K562 (cell line): ENCODE results near the gene GPR119. TPM values are rescaled to one million over a fixed set of nuclear protein-coding genes. Genes with fewer than 3 reads are reported as not detected.

ENCODE experiments used
- ATAC-seq: fragments of 200-7000 bp; cut with Tn5 transposase; 3 replicates; pipeline ENCODE4 v1.9.1; 2020; ENCODE audit warnings: moderate library complexity
- Bru-seq: library from RNA; stranded (reverse); fragments of 400-500 nt; gene quantifications from one replicate; lab custom pipeline; 2021; lab: Mats Ljungman, UMichigan
- BruChase-seq, 2 experiments: library from RNA; stranded (reverse); fragments of 400-500 nt; gene quantifications; one replicate each; lab custom pipeline; 2021; lab: Mats Ljungman, UMichigan
- BruUV-seq: library from RNA; stranded (reverse); fragments of 400-500 nt; replicated peaks from 2 replicates; lab custom pipeline; 2021; lab: Mats Ljungman, UMichigan
- CTCF ChIA-PET: fragments of 300-600 bp; formaldehyde crosslinking; extraction: SDS; loops from one replicate; lab custom pipeline; 2021; ENCODE audit warnings: low intra/inter-chr PET ratio; lab: Yijun Ruan, JAX
- POLR2A ChIA-PET: fragments of 300-600, 350-650 bp; sonication (Branson Sonifier 250); formaldehyde crosslinking; extraction: SDS; loops from one replicate; lab custom pipeline; 2021; ENCODE audit warnings: antibody characterized with exemption, inconsistent platforms; lab: Yijun Ruan, JAX
- DNase-seq, 4 experiments: peaks; one replicate each; pipeline versions ENCODE4 v3.0.0 to v3.0.0-alpha.2; 2011 to 2018; ENCODE audit warnings: low spot score in 3 of 4, mixed read lengths in 3 of 4; ENCODE audit errors: extremely low read depth in 1 of 4
- FAIRE-seq: peaks from 2 replicates; lab custom pipeline; 2011; peaks lifted over from hg19 to GRCh38; lab: Jason Lieb, UNC
- H2AFZ ChIP-seq: 2 replicates; pipeline ENCODE4 v1.6.0; 2011; ENCODE audit warnings: low read depth, low read length, control low read depth, inconsistent platforms
- H3K27ac ChIP-seq: fragments of 200-600 bp; 3 replicates; pipeline ENCODE4 v1.8.0; 2011; ENCODE audit warnings: low read depth, mild to moderate bottlenecking, control low read depth, inconsistent platforms, low read length, moderate library complexity, mixed read lengths; ENCODE audit errors: extremely low read depth
- H3K27me3 ChIP-seq, 2 experiments: fragments of 300-600 bp in 1 of 2; 2 replicates in 1 of 2; 3 replicates in 1 of 2; pipeline versions ENCODE4 v1.6.0 to v1.8.0; 2011; ENCODE audit warnings: inconsistent platforms in 2 of 2, low read length in 2 of 2, mild to moderate bottlenecking in 1 of 2, mixed read lengths in 1 of 2, moderate library complexity in 1 of 2; ENCODE audit not compliant: control insufficient read depth in 2 of 2, insufficient read depth in 2 of 2
- H3K36me3 ChIP-seq: fragments of 300-600 bp; 3 replicates; pipeline ENCODE4 v1.8.0; 2011; ENCODE audit warnings: mild to moderate bottlenecking, low read length, inconsistent platforms; ENCODE audit not compliant: control insufficient read depth, insufficient read depth
- H3K4me1 ChIP-seq, 2 experiments: fragments of 200-600 bp in 1 of 2; replicated peaks in 1 of 2; 2 replicates in 1 of 2; 3 replicates in 1 of 2; pipeline versions ENCODE4 v1.5.1 to v1.8.0; 2011; ENCODE audit warnings: inconsistent platforms in 2 of 2, low read length in 2 of 2, mild to moderate bottlenecking in 1 of 2, mixed read lengths in 1 of 2, moderate library complexity in 1 of 2; ENCODE audit not compliant: control insufficient read depth in 2 of 2, insufficient read depth in 2 of 2
- H3K4me2 ChIP-seq: 2 replicates; pipeline ENCODE4 v1.6.1; 2011; ENCODE audit warnings: low read length, control low read depth, inconsistent platforms, mixed read lengths; ENCODE audit not compliant: insufficient read depth
- H3K4me3 ChIP-seq: fragments of 200-600 bp; sonication (generic), shearing (Covaris generic); 2 replicates; pipeline ENCODE4 v1.5.1; 2016; ENCODE audit warnings: control low read depth, inconsistent platforms
- H3K79me2 ChIP-seq: fragments of 200-600 bp; 3 replicates; pipeline ENCODE4 v1.8.0; 2011; ENCODE audit warnings: low read length, inconsistent platforms; ENCODE audit not compliant: control insufficient read depth, insufficient read depth
- H3K9ac ChIP-seq, 2 experiments: 2 replicates each; pipeline versions ENCODE4 v1.6.0 to v1.6.1; 2011; ENCODE audit warnings: low read depth in 2 of 2, low read length in 2 of 2, control low read depth in 1 of 2, inconsistent platforms in 1 of 2, mild to moderate bottlenecking in 1 of 2, mixed read lengths in 1 of 2; ENCODE audit not compliant: insufficient read depth in 1 of 2
- H3K9me1 ChIP-seq: one replicate; pipeline ENCODE4 v1.6.0; 2011; ENCODE audit warnings: inconsistent platforms, mild to moderate bottlenecking, low read length, moderate library complexity; ENCODE audit not compliant: control insufficient read depth, insufficient read depth
- H3K9me3 ChIP-seq: replicated peaks from 2 replicates; pipeline ENCODE4 v1.5.1; 2011; ENCODE audit warnings: low read depth, low read length, inconsistent platforms; ENCODE audit not compliant: control insufficient read depth, insufficient read depth
- H4K20me1 ChIP-seq: replicated peaks from 2 replicates; pipeline ENCODE4 v1.6.1; 2011; ENCODE audit warnings: low read length, inconsistent platforms, mixed read lengths; ENCODE audit not compliant: control insufficient read depth, insufficient read depth
- HMG20A ChIP-seq: fragments of 450-650 bp; formaldehyde crosslinking; conservative IDR thresholded peaks from 2 replicates; pipeline ENCODE4 v1.4.0; 2020; ENCODE audit warnings: mild to moderate bottlenecking, mixed read lengths
- MLLT1 ChIP-seq, 2 experiments: fragments of 450-650 bp; IDR thresholded peaks; 2 replicates each; pipeline ENCODE4 v1.6.1; 2016
- NFATC3 ChIP-seq: fragments of 450-650 bp; IDR thresholded peaks from 2 replicates; pipeline ENCODE4 v1.6.1; 2017; ENCODE audit warnings: mild to moderate bottlenecking
- POLR2A ChIP-seq: fragments of 450-650 bp; conservative IDR thresholded peaks from 2 replicates; pipeline ENCODE4 v1.6.1; 2016
- PURB ChIP-seq: sonication (generic); formaldehyde crosslinking; IDR thresholded peaks from 2 replicates; pipeline ENCODE4 v1.9.0; 2021; ENCODE audit warnings: low read depth, mild to moderate bottlenecking, missing genetic modification reagents
- SMC3 ChIP-seq: conservative IDR thresholded peaks from 2 replicates; pipeline ENCODE4 v1.6.1; 2011; ENCODE audit warnings: low read depth, low read length, improper control_type of control experiment; ENCODE audit not compliant: insufficient read depth
- ZBTB5 ChIP-seq: fragments of 450-650 bp; IDR thresholded peaks from 2 replicates; pipeline ENCODE4 v1.6.1; 2017; ENCODE audit warnings: antibody characterized with exemption
- WGBS: fragments of 100-300 bp; shearing (Covaris generic); methylation state at CpG from one replicate; pipeline ENCODE4 v1.1.6; 2016; ENCODE audit warnings: low coverage, mixed read lengths; ENCODE audit not compliant: insufficient coverage; ENCODE audit errors: missing lambda C conversion rate; 5-methylcytosine and 5-hydroxymethylcytosine counted together
- in situ Hi-C: fragments of 300-500 bp; cut with MboI; formaldehyde crosslinking; loops from 4 replicates; pipeline ENCODE4 v1.15.0; 2018; ENCODE audit warnings: inconsistent platforms, mixed read lengths
- intact Hi-C: fragments of 100-400 bp; cut with micrococcal nuclease; formaldehyde crosslinking; loops from 2 replicates; pipeline ENCODE4 v1.14.2; 2022
- long read RNA-seq, 3 experiments: library from polyadenylated mRNA in 2 of 3; library from RNA in 1 of 3; unstranded in 2 of 3; stranded (forward) in 1 of 3; transcript quantifications; one replicate each; pipeline ENCODE4 v2.0.0, GENCODE V29; 2019 to 2022
- polyA minus RNA-seq, 3 experiments: library from RNA; depleted of rRNA, polyadenylated mRNA; stranded (reverse); fragments of >200 nt; gene quantifications; 2 replicates each; pipeline ENCODE4 v1.2.3, GENCODE V29; 2011
- polyA plus RNA-seq, 8 experiments: library from polyadenylated mRNA; depleted of rRNA in 4 of 8; stranded (reverse) in 5 of 8; unstranded in 3 of 8; fragments of >200 nt; fragmentation: Nextera tagmentation in 2 of 8; fragmentation: Illumina TruSeq in 1 of 8; extraction: Ambion mirVana in 2 of 8; extraction: Trizol in 1 of 8; gene quantifications; 2 replicates each; pipeline versions ENCODE4 v1.2.1 to v1.2.3, GENCODE V29; 2011 to 2014; ENCODE audit warnings: inconsistent platforms in 1 of 8, missing spikeins in 1 of 8
- total RNA-seq, 7 experiments: library from RNA; depleted of rRNA in 6 of 7; stranded (reverse); fragments of >200 nt in 6 of 7; fragmentation: Illumina TruSeq in 2 of 7; extraction: Trizol in 2 of 7; gene quantifications; 2 replicates each; pipeline versions ENCODE4 v1.2.1 to v1.2.3, GENCODE V29; 2011 to 2021; ENCODE audit warnings: low replicate concordance in 1 of 7
- TF ChIP-seq, protein P1 (sequence below): sonication (generic); formaldehyde crosslinking; IDR thresholded peaks from 2 replicates; pipeline ENCODE4 v1.9.0; 2022; ENCODE audit warnings: mild to moderate bottlenecking, missing genetic modification reagents

GPR119 gene
- total RNA-seq (2011; cell fraction: chromatin; rRNA removed; ENCODE audit: low replicate concordance), result not detected in 2 replicates
- not detected in 2 replicates for total RNA-seq (2011; cell fraction: nucleolus; rRNA removed)
- total RNA-seq (2011; cell fraction: nucleoplasm; rRNA removed), result not detected in 2 replicates
- total RNA-seq (2014; rRNA removed), result not detected in 2 replicates
- total RNA-seq (2014; rRNA removed; fragmentation: Illumina TruSeq; extraction: Trizol), result not detected in 2 replicates
- not detected in 2 replicates for total RNA-seq (2015; rRNA removed; fragmentation: Illumina TruSeq; extraction: Trizol)
- total RNA-seq (2021), result not detected in 2 replicates
- polyA plus RNA-seq (2011; rRNA removed), result not detected in 2 replicates
- polyA plus RNA-seq (2011; cell fraction: cytosol; rRNA removed), result not detected in 2 replicates
- polyA plus RNA-seq (2011; cell fraction: nucleus; rRNA removed), result not detected in 2 replicates
- polyA plus RNA-seq (2012), result not detected in 2 replicates
- not detected in 2 replicates for polyA plus RNA-seq (2014; fragmentation: Illumina TruSeq; extraction: Trizol)
- not detected for polyA plus RNA-seq (2014; fragmentation: Nextera tagmentation; extraction: Ambion mirVana)
- polyA plus RNA-seq (2014; rRNA removed), result 0.15 TPM in 1 of 2 replicates, not detected in the other
- polyA minus RNA-seq (2011; rRNA and poly(A)+ RNA removed), result not detected in 2 replicates
- polyA minus RNA-seq (2011; cell fraction: cytosol; rRNA and poly(A)+ RNA removed), result not detected in 2 replicates
- polyA minus RNA-seq (2011; cell fraction: nucleus; rRNA and poly(A)+ RNA removed), result not detected in 2 replicates
- percentile 19 among the genes with signal in this experiment for Bru-seq, nascent RNA
- not detected for BruChase-seq, experiment 1, labeled RNA remaining after a 2-hour chase
- not detected for BruChase-seq, experiment 2, labeled RNA remaining after a 6-hour chase
- long read RNA-seq, experiment 1, result 0 reads
- long read RNA-seq, experiment 2, result 0 reads
- long read RNA-seq, experiment 3, result 0 reads

GRCh38 chrX:130385520-130385919 lies at the start of gene GPR119:
Gene GPR119, minus strand, starts transcription at chrX:130385674. Its CDS starts 227 bp downstream, at chrX:130385447.
- Histone ChIP-seq H3K27me3 (peaks cover 3 to 19% of the 10 kb centered on the region in 2 experiments; a peak in 4 of 5 replicates), H3K79me2 (no peaks in the 10 kb centered on the region), H3K4me3 (no peak within 1 kb of the TSS), H4K20me1 (no peaks in the 10 kb centered on the region), H3K9ac (no peak within 1 kb of the TSS), H3K9me1 (no peaks in the 10 kb centered on the region), H3K36me3 (no peaks in the 10 kb centered on the region), H2AFZ (0 out of 2 replicates have a peak within 1 kb of the TSS, but pooled peaks have one; percentile 31), H3K4me2 (no peak within 1 kb of the TSS), H3K4me1 (no peaks in the 10 kb centered on the region; a peak in 2 of 5 replicates), H3K9me3 (no peaks in the 10 kb centered on the region), H3K27ac (no peak within 1 kb of the TSS)
- ChIA-PET CTCF (no interaction called here), POLR2A (interaction anchor here (1.0 kb wide), 1 partner anchor 16 kb away, joined by 3 read pairs; no protein-coding TSS in a partner anchor)
- BruUV-seq, result no TSS peak
- intact Hi-C loops, result no loop called here
- 0% methylated on average over 2 of the region's 4 CpGs for WGBS
- peak; percentile 33; the same call in 1 of the 3 replicates for ATAC-seq
- FAIRE-seq, result no peak
- in situ Hi-C loops, result no loop called here
- DNase-seq, result no peak
- TF ChIP-seq POLR2A (no peak), HMG20A (CRISPR knock-in tag) (no peak), NFATC3 (no peak), MLLT1 (IDR thresholded peaks at IDR 0.05) (no peak), PURB (no peak), ZBTB5 (no peak), SMC3 (no peak)
- TF ChIP-seq, protein P1, sequence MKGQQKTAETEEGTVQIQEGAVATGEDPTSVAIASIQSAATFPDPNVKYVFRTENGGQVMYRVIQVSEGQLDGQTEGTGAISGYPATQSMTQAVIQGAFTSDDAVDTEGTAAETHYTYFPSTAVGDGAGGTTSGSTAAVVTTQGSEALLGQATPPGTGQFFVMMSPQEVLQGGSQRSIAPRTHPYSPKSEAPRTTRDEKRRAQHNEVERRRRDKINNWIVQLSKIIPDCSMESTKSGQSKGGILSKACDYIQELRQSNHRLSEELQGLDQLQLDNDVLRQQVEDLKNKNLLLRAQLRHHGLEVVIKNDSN, result no peak
